Panc1 (cell line): ENCODE measurements around the gene C3orf22. TPM values are rescaled to one million over a fixed set of nuclear protein-coding genes. Genes with fewer than 3 reads are reported as not detected.

ENCODE experiments used
- ATAC-seq: fragments of 200-7000 bp; cut with Tn5 transposase; 2 replicates; pipeline ENCODE4 v1.9.1; 2020; ENCODE audit warnings: mild to moderate bottlenecking, moderate library complexity
- BruUV-seq: library from RNA; stranded (reverse); fragments of 400-500 nt; replicated peaks from 2 replicates; lab custom pipeline; 2021; lab: Mats Ljungman, UMichigan
- CTCF ChIA-PET: fragments of 300-600 bp; sonication (Branson Sonifier 250); formaldehyde crosslinking; loops from one replicate; lab custom pipeline; 2022; ENCODE audit warnings: antibody characterized with exemption; lab: Charles Lee
- POLR2A ChIA-PET: fragments of 300-600 bp; sonication (Branson Sonifier 250); formaldehyde crosslinking; loops from one replicate; lab custom pipeline; 2022; ENCODE audit warnings: antibody characterized with exemption; lab: Charles Lee
- DNase-seq: peaks from one replicate; pipeline ENCODE4 v3.0.0-alpha.2; 2010; ENCODE audit warnings: low read depth, low spot score
- H3K27ac ChIP-seq: 2 replicates; pipeline ENCODE4 v1.5.1; 2011; ENCODE audit warnings: mild to moderate bottlenecking, low read length, inconsistent platforms
- H3K27me3 ChIP-seq: fragments of 200-500 bp; sonication (Bioruptor generic); 2 replicates; pipeline ENCODE4 v1.6.0; 2014; ENCODE audit warnings: low read length, inconsistent platforms; ENCODE audit not compliant: control insufficient read depth, insufficient read depth
- H3K36me3 ChIP-seq: fragments of 200-500 bp; sonication (Bioruptor generic); 2 replicates; pipeline ENCODE4 v1.5.1; 2014; ENCODE audit warnings: inconsistent platforms, mild to moderate bottlenecking, low read length, moderate library complexity; ENCODE audit not compliant: control insufficient read depth, insufficient read depth
- H3K4me1 ChIP-seq: 2 replicates; pipeline ENCODE4 v1.5.1; 2011; ENCODE audit warnings: inconsistent platforms, mild to moderate bottlenecking, low read length, moderate library complexity; ENCODE audit not compliant: control insufficient read depth, insufficient read depth
- H3K4me3 ChIP-seq, 2 experiments: 2 replicates each; pipeline ENCODE4 v1.5.1; 2011 to 2012; ENCODE audit warnings: low read depth in 2 of 2, low read length in 2 of 2, mild to moderate bottlenecking in 2 of 2, inconsistent platforms in 1 of 2, moderate library complexity in 1 of 2
- H3K9me3 ChIP-seq: fragments of 200-500 bp; sonication (Bioruptor generic); 2 replicates; pipeline ENCODE4 v1.5.1; 2014; ENCODE audit warnings: low read depth, mild to moderate bottlenecking, inconsistent platforms, low read length, moderate library complexity; ENCODE audit not compliant: control insufficient read depth, insufficient read depth
- POLR2AphosphoS5 ChIP-seq: IDR thresholded peaks from 2 replicates; pipeline ENCODE4 v1.6.1; 2012; ENCODE audit warnings: mild to moderate bottlenecking, low read depth, low read length, moderate library complexity
- REST ChIP-seq, 2 experiments: IDR thresholded peaks; 2 replicates each; pipeline ENCODE4 v1.6.1; 2011 to 2012; ENCODE audit warnings: low read depth in 2 of 2, control low read depth in 1 of 2, low read length in 1 of 2, mild to moderate bottlenecking in 1 of 2, moderate library complexity in 1 of 2; ENCODE audit not compliant: insufficient read depth in 1 of 2
- SIN3A ChIP-seq: IDR thresholded peaks from 2 replicates; pipeline ENCODE4 v1.6.1; 2012; ENCODE audit warnings: low read depth, mild to moderate bottlenecking, low read length, moderate library complexity, borderline replicate concordance; ENCODE audit not compliant: insufficient read depth
- TCF7L2 ChIP-seq: IDR thresholded peaks from 2 replicates; pipeline ENCODE4 v1.6.1; 2011; ENCODE audit warnings: mild to moderate bottlenecking, low read depth, low read length, inconsistent platforms
- in situ Hi-C: cut with HindIII; loops from 2 replicates; pipeline ENCODE4 v1.10.0; 2016; ENCODE audit warnings: low sequenced_read_pairs, low pct_unique_long_range_greater_than_20kb
- intact Hi-C: fragments of 100-400 bp; cut with micrococcal nuclease; formaldehyde crosslinking; loops from one replicate; pipeline ENCODE4 v1.10.0; 2022; ENCODE audit not compliant: unreplicated experiment
- total RNA-seq: library from RNA; stranded (reverse); gene quantifications from one replicate; pipeline ENCODE4 v1.2.1, GENCODE V29; 2021; ENCODE audit not compliant: unreplicated experiment
- TF ChIP-seq, protein P1 (sequence below): fragments of 450-650 bp; IDR thresholded peaks from 2 replicates; pipeline ENCODE4 v1.5.1; 2017; ENCODE audit warnings: mild to moderate bottlenecking

C3orf22 gene
- total RNA-seq, 1 experiment from 2014 or later = not detected

DNA sequence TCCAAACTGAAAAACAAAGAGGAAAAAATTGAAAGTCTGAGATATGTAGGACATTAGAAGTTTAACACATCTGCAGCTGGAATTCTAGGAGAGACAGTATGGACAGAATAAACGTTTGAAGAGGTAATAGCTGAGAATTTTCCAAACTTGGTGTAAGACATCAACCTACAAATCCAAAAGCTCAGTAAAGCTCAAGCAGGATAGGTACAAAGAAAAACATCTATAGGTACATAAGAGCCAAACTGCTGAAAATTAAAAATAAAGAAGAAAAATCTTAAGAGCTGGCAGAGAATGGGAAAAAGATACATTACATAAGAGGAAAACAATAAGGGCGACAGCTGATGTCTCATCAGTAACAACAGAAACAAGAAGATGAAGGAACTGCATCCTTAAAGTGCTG lies 22.8 kb upstream of the C3orf22 start:
- Histone ChIP-seq H3K27me3 (peaks cover 15% of the 10 kb centered on the region), H3K9me3 (no peaks in the 10 kb centered on the region), H3K27ac (no peak overlapping the region), H3K4me3 (no peak overlapping the region), H3K4me1 (no peaks in the 10 kb centered on the region), H3K36me3 (no peaks in the 10 kb centered on the region)
- DNase-seq = no peak
- intact Hi-C loops = loop anchor here (1.0 kb wide), 1 partner anchor 17 kb away; no protein-coding TSS in a partner anchor
- BruUV-seq = no TSS peak
- POLR2A ChIA-PET = no interaction called here
- no peak for ATAC-seq
- TF ChIP-seq, protein P1, sequence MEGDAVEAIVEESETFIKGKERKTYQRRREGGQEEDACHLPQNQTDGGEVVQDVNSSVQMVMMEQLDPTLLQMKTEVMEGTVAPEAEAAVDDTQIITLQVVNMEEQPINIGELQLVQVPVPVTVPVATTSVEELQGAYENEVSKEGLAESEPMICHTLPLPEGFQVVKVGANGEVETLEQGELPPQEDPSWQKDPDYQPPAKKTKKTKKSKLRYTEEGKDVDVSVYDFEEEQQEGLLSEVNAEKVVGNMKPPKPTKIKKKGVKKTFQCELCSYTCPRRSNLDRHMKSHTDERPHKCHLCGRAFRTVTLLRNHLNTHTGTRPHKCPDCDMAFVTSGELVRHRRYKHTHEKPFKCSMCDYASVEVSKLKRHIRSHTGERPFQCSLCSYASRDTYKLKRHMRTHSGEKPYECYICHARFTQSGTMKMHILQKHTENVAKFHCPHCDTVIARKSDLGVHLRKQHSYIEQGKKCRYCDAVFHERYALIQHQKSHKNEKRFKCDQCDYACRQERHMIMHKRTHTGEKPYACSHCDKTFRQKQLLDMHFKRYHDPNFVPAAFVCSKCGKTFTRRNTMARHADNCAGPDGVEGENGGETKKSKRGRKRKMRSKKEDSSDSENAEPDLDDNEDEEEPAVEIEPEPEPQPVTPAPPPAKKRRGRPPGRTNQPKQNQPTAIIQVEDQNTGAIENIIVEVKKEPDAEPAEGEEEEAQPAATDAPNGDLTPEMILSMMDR = no peak
- TF ChIP-seq TCF7L2 (no peak), REST (IDR thresholded peaks at IDR 0.05; ENCODE audit: insufficient read depth in 1 of 2, low read depth in 2 of 2, low read length in 1 of 2) (no peak), SIN3A (no peak), POLR2AphosphoS5 (no peak)
- in situ Hi-C loops = no loop called here
- CTCF ChIA-PET = no interaction called here

DNA sequence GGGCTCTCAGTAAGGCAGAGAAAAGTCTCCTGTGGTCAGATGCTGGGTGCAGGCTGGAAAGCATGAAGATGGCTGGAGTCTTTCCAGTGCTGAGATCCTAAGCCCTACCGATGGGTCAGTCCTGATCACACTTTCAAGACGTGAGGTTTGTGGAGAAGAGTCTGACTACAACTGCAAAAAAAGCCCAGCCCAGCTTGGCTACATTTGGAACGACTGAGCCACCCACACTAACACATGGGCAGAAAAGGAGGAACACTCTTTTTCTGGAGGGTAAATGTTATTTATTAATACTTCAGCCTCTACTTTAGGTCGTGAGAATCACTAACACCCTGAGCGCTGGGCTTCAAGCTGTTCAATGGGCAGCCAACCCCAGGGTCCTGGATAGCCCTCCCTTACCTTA lies 22.0 kb upstream of the C3orf22 start:
- ATAC-seq = no peak
- DNase-seq = no peak
- H3K36me3 ChIP-seq = no peaks in the 10 kb centered on the region
- ChIA-PET CTCF (no interaction called here), POLR2A (no interaction called here)
- H3K27me3 ChIP-seq = peaks cover 15% of the 10 kb centered on the region
- no peak overlapping the region for H3K4me3 ChIP-seq
- no peak for TF ChIP-seq POLR2AphosphoS5
- TF ChIP-seq SIN3A = no peak
- TF ChIP-seq REST (IDR thresholded peaks at IDR 0.05; ENCODE audit: insufficient read depth in 1 of 2, low read depth in 2 of 2, low read length in 1 of 2) = no peak
- TF ChIP-seq, protein P1 = no peak
- no peak for TF ChIP-seq TCF7L2
- intact Hi-C loops = loop anchor here (1.0 kb wide), 1 partner anchor 18 kb away; no protein-coding TSS in a partner anchor
- H3K9me3 ChIP-seq = no peaks in the 10 kb centered on the region
- in situ Hi-C loops = no loop called here
- H3K4me1 ChIP-seq = no peaks in the 10 kb centered on the region
- H3K27ac ChIP-seq = no peak overlapping the region
- BruUV-seq = no TSS peak
